H1 (cell line): ENCODE measurements around the gene PIGL. TPM values are rescaled to one million over a fixed set of nuclear protein-coding genes. Genes with fewer than 3 reads are reported as not detected.

Experiments used
- CTCF ChIA-PET: fragments of 300-600 bp; sonication (Branson Sonifier 250); formaldehyde crosslinking; loops from one replicate; lab custom pipeline; 2021; ENCODE audit not compliant: partially characterized antibody; lab: Charles Lee
- POLR2A ChIA-PET: fragments of 300-600 bp; sonication (Branson Sonifier 250); formaldehyde crosslinking; loops from one replicate; lab custom pipeline; 2021; ENCODE audit warnings: inconsistent platforms; ENCODE audit not compliant: partially characterized antibody; lab: Charles Lee
- DNase-seq, 2 experiments: peaks; one replicate each; pipeline versions ENCODE4 v3.0.0 to v3.0.0-alpha.2; 2010 to 2022; ENCODE audit warnings: low spot score in 2 of 2, low read depth in 1 of 2, mixed read lengths in 1 of 2
- FAIRE-seq: peaks from 2 replicates; lab custom pipeline; 2011; peaks lifted over from hg19 to GRCh38; lab: Jason Lieb, UNC
- H2AFZ ChIP-seq: 2 replicates; pipeline ENCODE4 v1.8.1; 2012; ENCODE audit warnings: low read length, inconsistent platforms
- H2AK5ac ChIP-seq: 2 replicates; pipeline ENCODE4 v1.6.1; 2013; ENCODE audit warnings: low read depth, low read length
- H2BK120ac ChIP-seq: replicated peaks from 2 replicates; pipeline ENCODE3; 2013; ENCODE audit warnings: low read depth, low read length, inconsistent platforms
- H2BK12ac ChIP-seq: 2 replicates; pipeline ENCODE4 v1.6.1; 2013; ENCODE audit warnings: low read depth, low read length
- H2BK15ac ChIP-seq: 2 replicates; pipeline ENCODE4 v1.6.1; 2013; ENCODE audit warnings: low read length
- H2BK20ac ChIP-seq: 2 replicates; pipeline ENCODE4 v1.6.1; 2013; ENCODE audit warnings: low read length
- H2BK5ac ChIP-seq: 2 replicates; pipeline ENCODE4 v1.6.1; 2013; ENCODE audit warnings: low read depth, low read length
- H3K14ac ChIP-seq: 2 replicates; pipeline ENCODE4 v1.6.1; 2013; ENCODE audit warnings: inconsistent platforms; ENCODE audit not compliant: insufficient read length
- H3K18ac ChIP-seq: 2 replicates; pipeline ENCODE4 v1.6.1; 2013; ENCODE audit warnings: low read length; ENCODE audit errors: extremely low read depth
- H3K23ac ChIP-seq: 2 replicates; pipeline ENCODE4 v1.6.1; 2013; ENCODE audit warnings: inconsistent platforms; ENCODE audit not compliant: insufficient read length
- H3K23me2 ChIP-seq: 2 replicates; pipeline ENCODE4 v1.6.1; 2013; ENCODE audit warnings: low read depth, low read length
- H3K27ac ChIP-seq: 2 replicates; pipeline ENCODE4 v1.6.1; 2011; ENCODE audit warnings: low read depth, low read length, inconsistent platforms
- H3K27me3 ChIP-seq, 4 experiments: replicated peaks in 1 of 4; 1 replicate in 1 of 4; 2 replicates in 3 of 4; pipeline versions ENCODE4 v1.6.1 to v1.8.1; 2011 to 2013; ENCODE audit warnings: low read length in 3 of 4, mild to moderate bottlenecking in 3 of 4, inconsistent platforms in 2 of 4, mixed read lengths in 2 of 4, moderate library complexity in 1 of 4; ENCODE audit not compliant: control insufficient read depth in 3 of 4, insufficient read depth in 3 of 4; ENCODE audit errors: extremely low read depth in 1 of 4
- H3K36me3 ChIP-seq, 4 experiments: 2 replicates each; pipeline versions ENCODE4 v1.6.1 to v1.8.1; 2011 to 2013; ENCODE audit warnings: mild to moderate bottlenecking in 4 of 4, low read length in 3 of 4, moderate library complexity in 2 of 4, control low read depth in 1 of 4, inconsistent platforms in 1 of 4; ENCODE audit not compliant: insufficient read depth in 4 of 4, control insufficient read depth in 2 of 4
- H3K4ac ChIP-seq: replicated peaks from 2 replicates; pipeline ENCODE3; 2013; ENCODE audit warnings: low read length, low read depth, mixed read lengths, inconsistent platforms; ENCODE audit not compliant: insufficient read length
- H3K4me1 ChIP-seq, 4 experiments: replicated peaks in 1 of 4; 1 replicate in 1 of 4; 2 replicates in 3 of 4; pipeline versions ENCODE4 v1.6.1 to v1.8.1; 2011 to 2013; ENCODE audit warnings: low read length in 3 of 4, inconsistent platforms in 2 of 4, mixed read lengths in 1 of 4; ENCODE audit not compliant: insufficient read depth in 4 of 4, control insufficient read depth in 3 of 4
- H3K4me2 ChIP-seq, 2 experiments: 2 replicates each; pipeline versions ENCODE4 v1.6.1 to v1.8.1; 2011 to 2013; ENCODE audit warnings: low read depth in 2 of 2, low read length in 2 of 2, control low read depth in 1 of 2, inconsistent platforms in 1 of 2, mild to moderate bottlenecking in 1 of 2; ENCODE audit not compliant: insufficient read depth in 1 of 2
- H3K4me3 ChIP-seq, 4 experiments: fragments of 200-600, 300-600 bp in 1 of 4; sonication (generic), shearing (Covaris generic), sonication (Bioruptor Twin) in 1 of 4; 2 replicates each; pipeline versions ENCODE4 v1.5.1 to v1.8.1; 2011 to 2016; ENCODE audit warnings: low read length in 4 of 4, low read depth in 3 of 4, control low read depth in 2 of 4, inconsistent platforms in 2 of 4, mild to moderate bottlenecking in 2 of 4, mixed read lengths in 1 of 4, moderate library complexity in 1 of 4; ENCODE audit not compliant: insufficient read depth in 2 of 4; ENCODE audit errors: extremely low read depth in 1 of 4
- H3K56ac ChIP-seq: replicated peaks from 2 replicates; pipeline ENCODE3; 2013; ENCODE audit warnings: low read depth, mild to moderate bottlenecking, mixed read lengths, low read length, inconsistent platforms; ENCODE audit not compliant: insufficient read length
- H3K79me1 ChIP-seq: 2 replicates; pipeline ENCODE4 v1.6.1; 2013; ENCODE audit warnings: low read depth, low read length, control low read depth
- H3K79me2 ChIP-seq, 2 experiments: 2 replicates each; pipeline versions ENCODE4 v1.6.1 to v1.8.1; 2012 to 2013; ENCODE audit warnings: low read length in 2 of 2, mild to moderate bottlenecking in 2 of 2, inconsistent platforms in 1 of 2; ENCODE audit not compliant: insufficient read depth in 2 of 2, control insufficient read depth in 1 of 2
- H3K9ac ChIP-seq, 4 experiments: replicated peaks in 1 of 4; 1 replicate in 1 of 4; 2 replicates in 3 of 4; pipeline versions ENCODE4 v1.6.1 to v1.8.1; 2011 to 2013; ENCODE audit warnings: low read depth in 3 of 4, low read length in 3 of 4, control low read depth in 2 of 4, mild to moderate bottlenecking in 2 of 4, moderate library complexity in 2 of 4, inconsistent platforms in 1 of 4; ENCODE audit errors: extremely low read depth in 1 of 4
- H3K9me3 ChIP-seq, 2 experiments: 2 replicates each; pipeline versions ENCODE4 v1.6.1 to v1.8.1; 2012 to 2013; ENCODE audit warnings: mild to moderate bottlenecking in 2 of 2, moderate library complexity in 2 of 2, control low read depth in 1 of 2, inconsistent platforms in 1 of 2, low read depth in 1 of 2, low read length in 1 of 2, mixed read lengths in 1 of 2; ENCODE audit not compliant: insufficient read depth in 2 of 2
- H4K20me1 ChIP-seq, 2 experiments: replicated peaks in 1 of 2; 2 replicates each; pipeline versions ENCODE3 to v1.8.1; 2011 to 2013; ENCODE audit warnings: inconsistent platforms in 2 of 2, low read length in 2 of 2, mild to moderate bottlenecking in 1 of 2; ENCODE audit not compliant: insufficient read depth in 2 of 2, control insufficient read depth in 1 of 2
- H4K5ac ChIP-seq: 2 replicates; pipeline ENCODE4 v1.6.1; 2013; ENCODE audit warnings: low read length, low read depth, mixed read lengths, inconsistent platforms; ENCODE audit not compliant: insufficient read length
- H4K8ac ChIP-seq: 2 replicates; pipeline ENCODE4 v1.8.0; 2013; ENCODE audit warnings: mild to moderate bottlenecking, moderate library complexity, low read length, inconsistent platforms; ENCODE audit not compliant: insufficient read depth; ENCODE audit errors: extremely low read depth
- H4K91ac ChIP-seq: replicated peaks from 2 replicates; pipeline ENCODE3; 2013; ENCODE audit warnings: low read length, mixed read lengths, inconsistent platforms; ENCODE audit not compliant: insufficient read length
- ASH2L ChIP-seq: fragments of 200-600, 300-600 bp; sonication (generic); IDR thresholded peaks from one replicate; pipeline ENCODE4 v1.7.1; 2017; ENCODE audit warnings: low read length
- CHD1 ChIP-seq: IDR thresholded peaks from 2 replicates; pipeline ENCODE4 v1.6.1; 2012; ENCODE audit warnings: low read depth, low read length, improper control_type of control experiment
- CHD2 ChIP-seq: IDR thresholded peaks from 2 replicates; pipeline ENCODE4 v1.6.1; 2012; ENCODE audit warnings: low read length, improper control_type of control experiment
- FOSL1 ChIP-seq: IDR thresholded peaks from 2 replicates; pipeline ENCODE4 v1.6.1; 2011; ENCODE audit warnings: mild to moderate bottlenecking, low read depth, low read length, moderate library complexity; ENCODE audit not compliant: insufficient read depth
- HDAC6 ChIP-seq: IDR thresholded peaks from one replicate; pipeline ENCODE4 v1.7.1; 2012; ENCODE audit warnings: low read depth, mild to moderate bottlenecking, inconsistent platforms, low read length, moderate library complexity
- RNF2 ChIP-seq: fragments of 200-900, 300-1000 bp; sonication (generic); IDR thresholded peaks from 2 replicates; pipeline ENCODE4 v1.7.1; 2016; ENCODE audit warnings: borderline replicate concordance, low read depth, mild to moderate bottlenecking, antibody characterized with exemption, low read length; ENCODE audit not compliant: poor library complexity, severe bottlenecking; ENCODE audit errors: missing control alignments
- TBP ChIP-seq: IDR thresholded peaks from 2 replicates; pipeline ENCODE4 v1.6.1; 2011; ENCODE audit warnings: low read depth, low read length, improper control_type of control experiment
- WGBS, 2 experiments: shearing (Covaris generic) in 1 of 2; methylation state at CpG; one replicate each; pipeline versions ENCODE4 v1.1.6 to v1.1.7; 2013 to 2015; ENCODE audit warnings: low lambda C conversion rate in 2 of 2, mixed read lengths in 2 of 2, inconsistent platforms in 1 of 2, low coverage in 1 of 2, missing lambda C conversion rate in 1 of 2; ENCODE audit not compliant: insufficient replicate concordance in 2 of 2, insufficient coverage in 1 of 2, insufficient read length in 1 of 2; ENCODE audit errors: extremely low coverage in 1 of 2, missing lambda C conversion rate in 1 of 2; 5-methylcytosine and 5-hydroxymethylcytosine counted together
- polyA plus RNA-seq, 7 experiments: library from polyadenylated mRNA; depleted of rRNA in 3 of 7; stranded (reverse) in 5 of 7; unstranded in 2 of 7; fragments of >200 nt in 5 of 7; fragments of 200-250 nt in 2 of 7; gene quantifications; 1 replicate in 5 of 7; 2 replicates in 1 of 7; 4 replicates in 1 of 7; pipeline versions ENCODE4 v1.2.1 to v1.2.3, GENCODE V29; 2011 to 2013; ENCODE audit warnings: missing spikeins in 2 of 7, mixed read lengths in 2 of 7
- total RNA-seq: library from RNA; stranded (reverse); fragmentation: NEBNext Ultra II Directional; extraction: Animal tissue kit (Norgen Biotek cat#: 25700); gene quantifications from 2 replicates; pipeline ENCODE4 v1.2.1, GENCODE V29; 2021
- TF ChIP-seq, protein P1 (sequence below): IDR thresholded peaks from 2 replicates; pipeline ENCODE4 v1.6.1; 2012; ENCODE audit warnings: inconsistent platforms

PIGL gene
- total and polyA plus RNA-seq, 2 of the 8 experiments (the other 6 are each of a cell fraction or from before 2014, with no cell fraction given), result 28.4 to 30.8 TPM

DNA sequence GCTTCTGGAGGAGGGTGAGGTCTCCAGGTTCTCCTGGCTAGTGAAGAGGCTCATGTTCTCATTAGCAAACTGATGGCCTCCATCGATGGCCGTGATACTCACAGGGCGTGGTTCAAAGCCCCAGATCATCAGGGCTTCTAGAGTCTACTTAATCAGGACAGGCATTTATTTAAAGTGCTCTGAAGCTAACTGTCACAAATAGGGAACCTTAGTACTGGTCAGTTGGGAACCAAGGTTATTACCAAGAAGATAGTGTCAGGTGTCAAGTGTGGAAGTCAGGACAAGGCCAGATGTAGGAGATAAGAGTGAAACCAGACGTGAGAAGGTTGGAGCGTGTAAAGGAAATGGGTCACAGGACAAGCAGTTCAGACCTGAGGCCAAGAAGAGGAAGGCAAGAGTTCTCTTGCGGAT, 56.9 kb downstream of the PIGL start:
- no peak overlapping the region for H4K5ac ChIP-seq
- peaks cover 0 to 3% (median 0%) of the 10 kb centered on the region in 4 experiments; a peak in 1 of 8 replicates for H3K36me3 ChIP-seq
- H2BK120ac ChIP-seq, result no peak overlapping the region
- no peaks in the 10 kb centered on the region for H3K4me1 ChIP-seq
- no peaks in the 10 kb centered on the region for H3K79me1 ChIP-seq
- ChIA-PET CTCF (interaction anchor here (1.1 to 2.0 kb wide), 2 partner anchors 10 to 31 kb away, joined by 4 to 12 read pairs; no protein-coding TSS in a partner anchor), POLR2A (no interaction called here)
- no peak overlapping the region for H3K9ac ChIP-seq
- no peak overlapping the region for H3K4me2 ChIP-seq
- no peaks in the 10 kb centered on the region for H3K79me2 ChIP-seq
- H3K27me3 ChIP-seq, result no peaks in the 10 kb centered on the region
- H4K91ac ChIP-seq, result no peak overlapping the region
- TF ChIP-seq, protein P1, sequence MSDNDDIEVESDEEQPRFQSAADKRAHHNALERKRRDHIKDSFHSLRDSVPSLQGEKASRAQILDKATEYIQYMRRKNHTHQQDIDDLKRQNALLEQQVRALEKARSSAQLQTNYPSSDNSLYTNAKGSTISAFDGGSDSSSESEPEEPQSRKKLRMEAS, result no peak
- TF ChIP-seq RNF2 (no peak), CHD2 (no peak), FOSL1 (no peak), CHD1 (no peak), ASH2L (no peak), TBP (no peak), HDAC6 (no peak)
- no peak overlapping the region for H2BK20ac ChIP-seq
- H3K4me3 ChIP-seq, result no peak overlapping the region
- DNase-seq, result no peak
- H3K27ac ChIP-seq, result no peak overlapping the region
- H3K18ac ChIP-seq, result no peak overlapping the region
- H3K23ac ChIP-seq, result no peak overlapping the region
- FAIRE-seq, result no peak
- H4K20me1 ChIP-seq, result no peaks in the 10 kb centered on the region
- no peak overlapping the region for H2AK5ac ChIP-seq
- no peak overlapping the region for H3K14ac ChIP-seq
- H3K4ac ChIP-seq, result no peak overlapping the region
- H3K9me3 ChIP-seq, result peaks cover 4 to 6% of the 10 kb centered on the region in 2 experiments; a peak in 2 of 4 replicates
- H3K56ac ChIP-seq, result no peak overlapping the region
- H2BK5ac ChIP-seq, result no peak overlapping the region
- no peak overlapping the region for H2BK15ac ChIP-seq
- H2BK12ac ChIP-seq, result no peak overlapping the region
- H2AFZ ChIP-seq, result no peak overlapping the region
- H4K8ac ChIP-seq, result no peak overlapping the region
- H3K23me2 ChIP-seq, result no peaks in the 10 kb centered on the region
- WGBS, 2 experiments, result 92% methylated on average over 6 of the region's 6 CpGs; no CpG with 5 or more reads in 1 of the 2 experiments
